WTC11 (cell line): ENCODE data around the gene MRPS11. TPM values are rescaled to one million over a fixed set of nuclear protein-coding genes. Genes with fewer than 3 reads are reported as not detected.

Experiments
- ARID4B ChIP-seq: sonication (generic); formaldehyde crosslinking; IDR thresholded peaks from 2 replicates; pipeline ENCODE4 v1.8.0; 2023; ENCODE audit warnings: missing genetic modification reagents, mild to moderate bottlenecking, borderline replicate concordance
- ATF2 ChIP-seq: sonication (generic); formaldehyde crosslinking; IDR thresholded peaks from 2 replicates; pipeline ENCODE4 v1.8.1; 2022; ENCODE audit warnings: low read depth, missing genetic modification reagents, borderline replicate concordance
- CDX4 ChIP-seq: fragments of 250-450 bp; sonication (Bioruptor Pico); IDR thresholded peaks from 2 replicates; pipeline ENCODE4 v1.9.0; 2021; ENCODE audit warnings: moderate library complexity, mild to moderate bottlenecking, inconsistent platforms, borderline replicate concordance
- CTCF ChIP-seq: fragments of 200-600 bp; IDR thresholded peaks from 2 replicates; pipeline ENCODE4 v1.8.0; 2022; ENCODE audit warnings: antibody characterized with exemption
- E2F5 ChIP-seq: sonication (generic); formaldehyde crosslinking; IDR thresholded peaks from 2 replicates; pipeline ENCODE4 v1.8.1; 2022; ENCODE audit warnings: mild to moderate bottlenecking, moderate library complexity, missing genetic modification reagents
- ELF4 ChIP-seq: sonication (generic); formaldehyde crosslinking; IDR thresholded peaks from 2 replicates; pipeline ENCODE4 v1.8.1; 2022; ENCODE audit warnings: low read depth, mild to moderate bottlenecking, moderate library complexity, missing genetic modification reagents
- FOXK1 ChIP-seq: sonication (generic); formaldehyde crosslinking; IDR thresholded peaks from 2 replicates; pipeline ENCODE4 v1.8.0; 2022; ENCODE audit warnings: mild to moderate bottlenecking, moderate library complexity, missing genetic modification reagents
- FOXP4 ChIP-seq: sonication (generic); formaldehyde crosslinking; IDR thresholded peaks from 2 replicates; pipeline ENCODE4 v1.8.0; 2022; ENCODE audit warnings: mild to moderate bottlenecking, missing genetic modification reagents
- JUN ChIP-seq: sonication (generic); formaldehyde crosslinking; IDR thresholded peaks from 2 replicates; pipeline ENCODE4 v1.8.0; 2023; ENCODE audit warnings: mild to moderate bottlenecking, missing genetic modification reagents
- KAT7 ChIP-seq: sonication (generic); formaldehyde crosslinking; IDR thresholded peaks from 2 replicates; pipeline ENCODE4 v1.8.1; 2023; ENCODE audit warnings: missing genetic modification reagents, mild to moderate bottlenecking, borderline replicate concordance
- MAX ChIP-seq: sonication (generic); formaldehyde crosslinking; IDR thresholded peaks from 2 replicates; pipeline ENCODE4 v1.8.0; 2022; ENCODE audit warnings: mild to moderate bottlenecking, missing genetic modification reagents
- PRRX2 ChIP-seq: fragments of 250-450 bp; sonication (Bioruptor Pico); IDR thresholded peaks from 2 replicates; pipeline ENCODE4 v1.8.0; 2021; ENCODE audit warnings: mild to moderate bottlenecking
- RELA ChIP-seq: sonication (generic); formaldehyde crosslinking; IDR thresholded peaks from 2 replicates; pipeline ENCODE4 v1.8.1; 2022; ENCODE audit warnings: missing genetic modification reagents, mild to moderate bottlenecking, borderline replicate concordance
- RORB ChIP-seq: fragments of 250-450 bp; sonication (Bioruptor Pico); IDR thresholded peaks from 2 replicates; pipeline ENCODE4 v1.9.0; 2021; ENCODE audit warnings: mild to moderate bottlenecking
- TEAD4 ChIP-seq: sonication (generic); formaldehyde crosslinking; IDR thresholded peaks from 2 replicates; pipeline ENCODE4 v1.8.0; 2022; ENCODE audit warnings: mild to moderate bottlenecking, missing genetic modification reagents
- USF2 ChIP-seq: sonication (generic); formaldehyde crosslinking; IDR thresholded peaks from 2 replicates; pipeline ENCODE4 v1.8.1; 2023; ENCODE audit warnings: mild to moderate bottlenecking, missing genetic modification reagents, moderate library complexity
- ZMAT4 ChIP-seq: fragments of 250-450 bp; sonication (Bioruptor Pico); IDR thresholded peaks from 2 replicates; pipeline ENCODE4 v1.9.0; 2021; ENCODE audit warnings: mild to moderate bottlenecking
- ZNF281 ChIP-seq: sonication (generic); formaldehyde crosslinking; IDR thresholded peaks from 2 replicates; pipeline ENCODE4 v1.8.0; 2023; ENCODE audit warnings: mild to moderate bottlenecking, missing genetic modification reagents
- ZNF317 ChIP-seq: sonication (generic); formaldehyde crosslinking; IDR thresholded peaks from 2 replicates; pipeline ENCODE4 v1.8.1; 2023; ENCODE audit warnings: low read depth, mild to moderate bottlenecking, moderate library complexity, missing genetic modification reagents, borderline replicate concordance
- ZNF416 ChIP-seq: fragments of 250-450 bp; sonication (Bioruptor Pico); IDR thresholded peaks from 2 replicates; pipeline ENCODE4 v1.9.0; 2021; ENCODE audit warnings: mild to moderate bottlenecking, inconsistent platforms
- ZNF671 ChIP-seq: fragments of 250-450 bp; sonication (Bioruptor Pico); IDR thresholded peaks from 2 replicates; pipeline ENCODE4 v1.8.0; 2021; ENCODE audit warnings: mild to moderate bottlenecking
- total RNA-seq: library from RNA; stranded (reverse); gene quantifications from 3 replicates; pipeline ENCODE4 v1.2.3, GENCODE V29; 2021

Gene MRPS11
- total RNA-seq, 1 experiment from 2014 or later, result 49.1 TPM

GRCh38 chr15:88450125-88450798 is 17.2 kb upstream of the MRPS11 start (continued):
- TF ChIP-seq ARID4B (CRISPR knock-in tag) (no peak), KAT7 (CRISPR knock-in tag) (no peak), ZNF416 (CRISPR knock-in tag) (no peak), MAX (CRISPR knock-in tag) (peak; percentile 94), CDX4 (CRISPR knock-in tag) (no peak), PRRX2 (CRISPR knock-in tag) (no peak), ZMAT4 (CRISPR knock-in tag) (no peak), ZNF317 (CRISPR knock-in tag) (no peak), ZNF671 (CRISPR knock-in tag) (no peak), FOXP4 (0 out of 2 replicates have a peak, but pooled peaks have one; percentile 25), ZNF281 (no peak), CTCF (peak; percentile 97), TEAD4 (CRISPR knock-in tag) (no peak), E2F5 (CRISPR knock-in tag) (no peak), USF2 (CRISPR knock-in tag) (no peak), ATF2 (CRISPR knock-in tag) (no peak), JUN (CRISPR knock-in tag) (no peak), RORB (no peak), ELF4 (CRISPR knock-in tag) (no peak), FOXK1 (CRISPR knock-in tag) (0 out of 2 replicates have a peak, but pooled peaks have one; percentile 44), RELA (CRISPR knock-in tag) (no peak)
